Myocyte (in vitro differentiated cells): ENCODE data around the gene ZNF486. TPM values are rescaled to one million over a fixed set of nuclear protein-coding genes. Genes with fewer than 3 reads are reported as not detected.
"Not testable (repeated sequence)": the region's sequence is repeated elsewhere in the genome, so short reads cannot be mapped to it uniquely, and the experiment has no call there.

Source experiments
- DNase-seq: peaks from one replicate; pipeline ENCODE4 v3.0.0-alpha.2; 2012; ENCODE audit warnings: low read depth
- total RNA-seq: library from RNA; depleted of rRNA; stranded (reverse); fragments of >200 nt; gene quantifications from 2 replicates; pipeline ENCODE4 v1.2.3, GENCODE V29; 2014

The ZNF486 gene
- total RNA-seq, 1 donor from 2014 or later: 0.86 TPM

DNA sequence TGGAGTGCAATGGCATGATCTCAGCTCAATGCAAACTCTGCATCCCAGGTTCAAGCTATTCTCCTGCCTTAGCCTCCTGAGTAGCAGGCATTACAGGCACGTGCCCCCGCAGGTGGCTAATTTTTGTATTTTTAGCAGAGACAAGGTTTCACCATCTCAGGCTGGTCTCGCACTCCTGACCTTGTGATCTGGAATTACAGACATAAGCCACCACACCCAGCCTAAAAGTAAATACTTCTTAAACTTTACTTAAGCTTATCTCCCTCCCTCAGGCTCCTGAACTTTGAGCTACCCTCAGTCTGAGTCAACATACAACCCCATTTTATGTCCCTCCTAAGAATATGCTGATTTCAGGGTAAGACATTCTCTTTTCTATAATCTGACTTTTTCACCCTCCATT lies 66.1 kb downstream of the ZNF486 start:
- DNase-seq: no peak

- no peak for DNase-seq
Observed at GRCh38 chr19:20235156-20235555, 68.1 kb downstream of the ZNF486 start.

DNA sequence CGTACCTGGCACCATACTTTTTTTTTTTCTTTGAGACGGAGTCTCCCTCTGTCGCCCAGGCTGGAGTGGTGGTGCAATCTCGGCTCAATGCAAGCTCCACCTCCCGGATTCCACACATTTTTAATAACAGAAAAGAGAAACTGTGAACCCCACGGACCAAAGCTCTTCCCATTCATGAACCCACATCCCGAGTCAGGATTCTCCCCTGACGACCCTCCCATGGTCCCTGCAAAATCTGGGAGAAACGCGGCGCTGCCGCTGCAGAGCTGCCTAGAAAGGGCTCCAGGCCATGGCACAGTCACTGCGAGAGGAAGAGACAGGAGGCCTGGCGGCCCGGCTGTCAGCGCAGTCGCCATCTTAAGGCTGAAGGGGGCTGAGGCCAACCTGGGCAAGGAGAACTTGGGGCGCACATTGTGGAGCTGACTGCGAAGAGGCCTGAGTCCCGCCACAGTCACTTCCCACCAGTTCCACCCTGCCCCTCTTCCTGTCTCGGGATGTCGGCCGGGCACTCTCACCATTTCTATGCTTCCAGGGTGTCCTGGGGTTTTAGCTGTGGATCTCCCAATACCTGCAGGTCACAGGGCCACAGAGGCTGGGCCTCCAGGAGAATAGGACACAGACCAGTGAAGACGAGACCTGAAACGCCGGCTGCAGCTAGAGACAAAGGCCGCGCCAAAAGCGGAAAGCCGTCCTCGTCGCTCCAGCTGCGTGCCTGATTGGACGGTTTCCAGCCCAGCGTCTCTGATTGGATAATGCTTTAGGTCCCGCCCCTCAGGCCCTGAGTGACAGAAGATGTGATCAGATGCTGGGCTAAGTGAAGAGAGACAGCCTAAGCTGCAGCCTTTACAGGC lies 71.0 kb downstream of the ZNF486 start:
- peak; percentile 89 for DNase-seq

DNA sequence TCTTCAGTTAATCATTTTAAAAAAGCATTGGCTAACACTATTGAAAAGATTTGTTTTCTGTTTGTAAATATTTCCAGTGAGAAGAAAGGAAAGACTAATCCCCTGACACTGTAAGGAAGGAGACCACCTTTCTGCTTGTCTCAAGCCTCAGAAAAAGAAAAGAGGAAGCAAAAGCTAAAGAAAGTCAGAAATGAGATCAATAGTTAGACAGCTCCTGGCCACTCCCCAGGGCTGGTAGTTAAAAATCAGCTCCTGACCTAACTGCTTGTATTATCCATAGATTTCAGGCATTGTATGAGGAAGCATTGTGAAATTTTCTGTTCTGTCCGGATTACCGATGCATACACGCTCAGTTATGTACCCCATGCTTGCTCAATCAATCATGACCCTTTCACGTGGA lies 76.6 kb downstream of the ZNF486 start:
- DNase-seq: no peak

GRCh38 chr19:20244356-20244755 lies 77.3 kb downstream of the ZNF486 start:
- DNase-seq: no peak

GRCh38 chr19:20245309-20245708 lies 78.3 kb downstream of the ZNF486 start:
- no peak for DNase-seq

DNA sequence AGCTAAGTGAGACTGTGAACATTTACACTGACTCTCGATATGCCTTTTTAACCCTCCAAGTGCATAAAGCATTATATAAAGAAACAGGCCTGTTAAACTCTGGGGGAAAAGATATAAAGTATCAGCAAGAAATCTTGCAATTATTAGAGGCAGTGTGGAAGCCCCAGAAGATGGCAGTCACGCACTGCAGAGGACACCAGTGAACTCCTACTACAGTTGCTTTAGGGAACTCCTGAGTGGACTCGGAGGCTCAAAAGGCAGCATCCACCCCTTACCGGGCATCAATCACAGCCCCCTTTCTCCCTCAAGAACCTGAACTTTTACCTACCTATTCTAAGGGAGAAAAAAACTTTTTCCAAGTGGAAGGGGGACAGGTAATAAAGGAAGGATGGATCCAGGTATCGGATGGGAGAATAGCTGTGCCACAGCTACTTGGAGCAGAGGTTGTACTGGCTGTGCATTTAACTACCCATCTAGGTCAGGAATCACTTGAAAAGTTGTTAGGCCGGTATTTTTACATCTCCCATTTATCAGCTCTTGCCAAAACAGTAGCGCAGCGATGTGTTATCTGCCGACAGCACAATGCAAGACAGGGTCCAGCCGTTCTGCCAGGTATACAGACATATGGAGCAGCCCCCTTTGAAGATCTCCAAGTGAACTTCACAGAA lies 80.1 kb downstream of the ZNF486 start:
- peak; percentile 24 for DNase-seq

DNA sequence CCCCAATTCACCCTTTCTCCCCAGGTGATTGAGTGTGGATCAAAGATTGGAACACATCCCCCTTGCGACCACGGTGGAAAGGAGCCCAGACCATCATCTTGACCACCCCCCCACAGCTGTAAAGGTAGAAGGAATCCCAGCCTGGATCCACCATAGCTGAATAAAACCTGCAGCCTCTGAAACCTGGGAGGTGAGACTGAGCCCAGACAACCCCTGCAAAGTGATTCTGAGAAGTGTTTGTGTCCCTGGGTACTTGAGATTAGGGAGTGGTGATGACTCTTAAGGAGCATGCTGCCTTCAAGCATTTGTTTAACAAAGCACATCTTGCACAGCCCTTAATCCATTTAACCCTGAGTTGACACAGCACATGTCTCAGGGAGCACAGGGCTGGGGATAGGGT lies 81.2 kb downstream of the ZNF486 start:
- not testable (repeated sequence) for DNase-seq

Other genes with a start within 250 kb of the ZNF486 start
- gene ZNF682, start 127.7 kb upstream of the ZNF486 start, total RNA-seq: 3.1 and 3.2 TPM in 2 replicates
- gene ZNF90, start 89.2 kb upstream of the ZNF486 start, total RNA-seq: not detected in 2 replicates